GM12878 (cell line): ENCODE results near the gene CLASP1. TPM values are rescaled to one million over a fixed set of nuclear protein-coding genes. Genes with fewer than 3 reads are reported as not detected.

ENCODE experiments used
- ATAC-seq: fragments of 200-7000 bp; cut with Tn5 transposase; 3 replicates; pipeline ENCODE4 v1.9.1; 2020; ENCODE audit warnings: mild to moderate bottlenecking, moderate library complexity
- BruUV-seq: library from RNA; stranded (reverse); fragments of 400-500 nt; replicated peaks from 2 replicates; lab custom pipeline; 2021; lab: Mats Ljungman, UMichigan
- CTCF ChIA-PET: fragments of 300-600 bp; sonication (Branson Sonifier 250); formaldehyde crosslinking; extraction: SDS; loops from one replicate; lab custom pipeline; 2021; ENCODE audit warnings: inconsistent platforms; lab: Yijun Ruan, JAX
- POLR2A ChIA-PET: fragments of 350-600 bp; formaldehyde crosslinking; extraction: SDS; loops from one replicate; lab custom pipeline; 2021; ENCODE audit warnings: inconsistent platforms; lab: Charles Lee
- RAD21 ChIA-PET: fragments of 300-600 bp; sonication (Branson Sonifier 250); formaldehyde crosslinking; loops from one replicate; lab custom pipeline; 2023; ENCODE audit warnings: antibody characterized with exemption; ENCODE audit not compliant: unreplicated experiment; lab: Charles Lee
- SMC1A ChIA-PET: fragments of 300-600 bp; sonication (Branson Sonifier 250); formaldehyde crosslinking; loops from one replicate; lab custom pipeline; 2023; ENCODE audit not compliant: unreplicated experiment, uncharacterized antibody; lab: Charles Lee
- DNase-seq: peaks from one replicate; pipeline ENCODE4 v3.0.0-alpha.2; 2011; ENCODE audit warnings: low read depth, low spot score
- FAIRE-seq: peaks from 3 replicates; lab custom pipeline; 2011; peaks lifted over from hg19 to GRCh38; lab: Jason Lieb, UNC
- H2AFZ ChIP-seq: 2 replicates; pipeline ENCODE4 v1.6.0; 2011; ENCODE audit warnings: low read depth, low read length, control low read depth; ENCODE audit not compliant: control insufficient read depth
- H3K27ac ChIP-seq: 2 replicates; pipeline ENCODE4 v1.5.1; 2011; ENCODE audit warnings: control low read depth; ENCODE audit not compliant: control insufficient read depth, insufficient read depth
- H3K27me3 ChIP-seq, 2 experiments: replicated peaks in 1 of 2; 2 replicates each; pipeline versions ENCODE4 v1.6.0 to v1.6.1; 2011; ENCODE audit warnings: low read length in 1 of 2; ENCODE audit not compliant: control insufficient read depth in 2 of 2, insufficient read depth in 2 of 2
- H3K36me3 ChIP-seq, 2 experiments: 2 replicates each; pipeline ENCODE4 v1.5.1; 2011; ENCODE audit warnings: low read length in 1 of 2; ENCODE audit not compliant: control insufficient read depth in 2 of 2, insufficient read depth in 2 of 2
- H3K4me1 ChIP-seq: 2 replicates; pipeline ENCODE4 v1.6.1; 2011; ENCODE audit warnings: mild to moderate bottlenecking, low read length, moderate library complexity, mixed read lengths; ENCODE audit not compliant: control insufficient read depth, insufficient read depth
- H3K4me2 ChIP-seq: 2 replicates; pipeline ENCODE4 v1.6.0; 2011; ENCODE audit warnings: control low read depth; ENCODE audit not compliant: control insufficient read depth, insufficient read depth
- H3K4me3 ChIP-seq: fragments of 200-600 bp; sonication (generic); 2 replicates; pipeline ENCODE4 v1.5.1; 2016
- H3K79me2 ChIP-seq: 2 replicates; pipeline ENCODE4 v1.6.0; 2011; ENCODE audit warnings: low read length; ENCODE audit not compliant: control insufficient read depth, insufficient read depth
- H3K9ac ChIP-seq: 2 replicates; pipeline ENCODE4 v1.8.0; 2011; ENCODE audit warnings: low read length, control low read depth, mixed read lengths; ENCODE audit not compliant: control insufficient read depth, insufficient read depth
- H3K9me3 ChIP-seq: replicated peaks from 3 replicates; pipeline ENCODE4 v1.5.1; 2011; ENCODE audit warnings: mild to moderate bottlenecking, low read length; ENCODE audit not compliant: control insufficient read depth, insufficient read depth
- H4K20me1 ChIP-seq: 2 replicates; pipeline ENCODE4 v1.6.0; 2011; ENCODE audit not compliant: control insufficient read depth, insufficient read depth
- EED ChIP-seq: sonication (generic); IDR thresholded peaks from 2 replicates; pipeline ENCODE4 v1.6.1; 2016; ENCODE audit warnings: antibody characterized with exemption, low read depth
- MEF2A ChIP-seq: IDR thresholded peaks from 2 replicates; pipeline ENCODE4 v1.6.1; 2011; ENCODE audit warnings: low read depth, mild to moderate bottlenecking, low read length, moderate library complexity; ENCODE audit not compliant: insufficient read depth
- MYB ChIP-seq: fragments of 150-350 bp; IDR thresholded peaks from 2 replicates; pipeline ENCODE4 v1.6.1; 2014; ENCODE audit warnings: mild to moderate bottlenecking, low read depth, low read length, borderline replicate concordance
- NBN ChIP-seq: fragments of 450-650 bp; IDR thresholded peaks from 2 replicates; pipeline ENCODE4 v1.6.1; 2016
- NFIC ChIP-seq: IDR thresholded peaks from 2 replicates; pipeline ENCODE4 v1.6.1; 2012; ENCODE audit warnings: low read depth, mild to moderate bottlenecking, inconsistent platforms, low read length, moderate library complexity
- POLR2A ChIP-seq: IDR thresholded peaks from 2 replicates; pipeline ENCODE4 v1.6.1; 2011; ENCODE audit warnings: low read depth, mild to moderate bottlenecking, low read length
- POLR2AphosphoS5 ChIP-seq: IDR thresholded peaks from 2 replicates; pipeline ENCODE4 v1.6.1; 2011; ENCODE audit warnings: mild to moderate bottlenecking, low read length, inconsistent platforms
- SUZ12 ChIP-seq: fragments of 200-600 bp; sonication (generic); IDR thresholded peaks from one replicate; pipeline ENCODE4 v1.6.1; 2018; ENCODE audit warnings: antibody characterized with exemption, mild to moderate bottlenecking; ENCODE audit not compliant: unreplicated experiment
- TAF1 ChIP-seq: IDR thresholded peaks from 2 replicates; pipeline ENCODE4 v1.6.1; 2011; ENCODE audit warnings: mild to moderate bottlenecking, low read depth, low read length, borderline replicate concordance
- ZBED1 ChIP-seq: IDR thresholded peaks from 2 replicates; pipeline ENCODE4 v1.6.1; 2016; ENCODE audit warnings: borderline replicate concordance
- ZNF384 ChIP-seq: IDR thresholded peaks from 2 replicates; pipeline ENCODE4 v1.6.1; 2012; ENCODE audit warnings: low read depth, mild to moderate bottlenecking, low read length, improper control_type of control experiment, borderline replicate concordance
- WGBS: methylation state at CpG from one replicate; pipeline ENCODE4 v1.1.6; 2016; ENCODE audit warnings: low lambda C conversion rate; ENCODE audit not compliant: insufficient replicate concordance, insufficient coverage; ENCODE audit errors: missing lambda C conversion rate; 5-methylcytosine and 5-hydroxymethylcytosine counted together
- in situ Hi-C: fragments of 300-500 bp; cut with MboI; formaldehyde crosslinking; loops from 9 replicates; pipeline ENCODE4 v1.14.3; 2018; ENCODE audit warnings: mixed read lengths
- intact Hi-C: fragments of 100-400 bp; cut with micrococcal nuclease; formaldehyde crosslinking; loops from one replicate; pipeline ENCODE4 v1.14.2; 2022; ENCODE audit not compliant: unreplicated experiment
- polyA plus RNA-seq, 11 experiments: library from polyadenylated mRNA; depleted of rRNA in 4 of 11; unstranded in 6 of 11; stranded (reverse) in 5 of 11; fragments of >200 nt; fragmentation: Nextera tagmentation in 4 of 11; fragmentation: Illumina TruSeq in 1 of 11; extraction: Ambion mirVana in 4 of 11; extraction: Trizol in 1 of 11; gene quantifications; 1 replicate in 1 of 11; 2 replicates in 10 of 11; pipeline versions ENCODE4 v1.2.1 to v1.2.3, GENCODE V29; 2011 to 2016; ENCODE audit warnings: inconsistent platforms in 2 of 11, missing spikeins in 2 of 11, low read depth in 1 of 11
- total RNA-seq, 4 experiments: library from RNA; depleted of rRNA in 3 of 4; stranded (reverse); fragments of >200 nt in 3 of 4; fragmentation: Illumina TruSeq in 1 of 4; extraction: Trizol in 1 of 4; gene quantifications; 2 replicates each; pipeline versions ENCODE4 v1.2.1 to v1.2.3, GENCODE V29; 2013 to 2021
- TF ChIP-seq, protein P1 (sequence below), 3 experiments: IDR thresholded peaks in 2 of 3; conservative IDR thresholded peaks in 1 of 3; 2 replicates each; pipeline ENCODE4 v1.5.1; 2011; ENCODE audit warnings: low read depth in 3 of 3, low read length in 3 of 3, mild to moderate bottlenecking in 3 of 3, control low read depth in 2 of 3, moderate library complexity in 2 of 3, inconsistent platforms in 1 of 3, mixed read lengths in 1 of 3; ENCODE audit not compliant: control insufficient read depth in 2 of 3, insufficient read depth in 1 of 3; ENCODE audit errors: extremely low read depth in 1 of 3
- TF ChIP-seq, protein P2 (sequence below): IDR thresholded peaks from 2 replicates; pipeline ENCODE4 v1.6.1; 2012; ENCODE audit warnings: mild to moderate bottlenecking, low read depth, low read length
- TF ChIP-seq, protein P3 (sequence below): fragments of 450-650 bp; IDR thresholded peaks from 2 replicates; pipeline ENCODE4 v1.6.1; 2017; ENCODE audit warnings: antibody characterized with exemption, mild to moderate bottlenecking, moderate library complexity
- TF ChIP-seq, protein P4 (sequence below): IDR thresholded peaks from 2 replicates; pipeline ENCODE4 v1.6.1; 2011; ENCODE audit warnings: low read depth, mild to moderate bottlenecking, low read length, moderate library complexity, borderline replicate concordance; ENCODE audit errors: extremely low read depth

The CLASP1 gene
- total and polyA plus RNA-seq, 10 of the 15 experiments (the other 5 are each of a cell fraction or from before 2014, with no cell fraction given): 1.4 to 62.4 (median 32.9) TPM

DNA sequence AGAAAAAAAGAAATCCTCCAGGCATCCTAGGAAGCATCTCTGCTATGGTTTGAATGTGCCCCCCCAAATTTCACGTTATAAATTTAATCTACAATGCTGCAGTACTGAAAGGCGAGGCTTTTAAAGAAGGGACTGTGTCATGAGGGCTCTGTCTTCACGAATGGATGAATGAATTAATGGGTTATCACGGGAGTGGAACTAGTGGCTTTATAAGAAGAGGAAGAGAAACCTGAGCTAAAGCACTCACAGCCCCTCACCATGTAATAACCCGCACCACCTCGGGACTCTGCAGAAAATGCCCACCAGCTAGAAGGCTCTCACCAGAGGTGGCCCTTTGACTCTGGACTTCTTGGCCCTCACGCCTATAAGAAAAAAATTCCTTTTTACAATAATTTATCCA, 90.9 kb downstream of the CLASP1 start (continued):
- TF ChIP-seq, protein P1, sequence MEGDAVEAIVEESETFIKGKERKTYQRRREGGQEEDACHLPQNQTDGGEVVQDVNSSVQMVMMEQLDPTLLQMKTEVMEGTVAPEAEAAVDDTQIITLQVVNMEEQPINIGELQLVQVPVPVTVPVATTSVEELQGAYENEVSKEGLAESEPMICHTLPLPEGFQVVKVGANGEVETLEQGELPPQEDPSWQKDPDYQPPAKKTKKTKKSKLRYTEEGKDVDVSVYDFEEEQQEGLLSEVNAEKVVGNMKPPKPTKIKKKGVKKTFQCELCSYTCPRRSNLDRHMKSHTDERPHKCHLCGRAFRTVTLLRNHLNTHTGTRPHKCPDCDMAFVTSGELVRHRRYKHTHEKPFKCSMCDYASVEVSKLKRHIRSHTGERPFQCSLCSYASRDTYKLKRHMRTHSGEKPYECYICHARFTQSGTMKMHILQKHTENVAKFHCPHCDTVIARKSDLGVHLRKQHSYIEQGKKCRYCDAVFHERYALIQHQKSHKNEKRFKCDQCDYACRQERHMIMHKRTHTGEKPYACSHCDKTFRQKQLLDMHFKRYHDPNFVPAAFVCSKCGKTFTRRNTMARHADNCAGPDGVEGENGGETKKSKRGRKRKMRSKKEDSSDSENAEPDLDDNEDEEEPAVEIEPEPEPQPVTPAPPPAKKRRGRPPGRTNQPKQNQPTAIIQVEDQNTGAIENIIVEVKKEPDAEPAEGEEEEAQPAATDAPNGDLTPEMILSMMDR (IDR thresholded peaks at IDR 0.05 in 2 of 3, conservative IDR thresholded peaks at IDR 0.05 in 1 of 3; ENCODE audit: control insufficient read depth in 2 of 3, extremely low read depth in 1 of 3, insufficient read depth in 1 of 3, low read depth in 3 of 3, low read length in 3 of 3): no peak
- TF ChIP-seq POLR2A: no peak
- TF ChIP-seq, protein P2, sequence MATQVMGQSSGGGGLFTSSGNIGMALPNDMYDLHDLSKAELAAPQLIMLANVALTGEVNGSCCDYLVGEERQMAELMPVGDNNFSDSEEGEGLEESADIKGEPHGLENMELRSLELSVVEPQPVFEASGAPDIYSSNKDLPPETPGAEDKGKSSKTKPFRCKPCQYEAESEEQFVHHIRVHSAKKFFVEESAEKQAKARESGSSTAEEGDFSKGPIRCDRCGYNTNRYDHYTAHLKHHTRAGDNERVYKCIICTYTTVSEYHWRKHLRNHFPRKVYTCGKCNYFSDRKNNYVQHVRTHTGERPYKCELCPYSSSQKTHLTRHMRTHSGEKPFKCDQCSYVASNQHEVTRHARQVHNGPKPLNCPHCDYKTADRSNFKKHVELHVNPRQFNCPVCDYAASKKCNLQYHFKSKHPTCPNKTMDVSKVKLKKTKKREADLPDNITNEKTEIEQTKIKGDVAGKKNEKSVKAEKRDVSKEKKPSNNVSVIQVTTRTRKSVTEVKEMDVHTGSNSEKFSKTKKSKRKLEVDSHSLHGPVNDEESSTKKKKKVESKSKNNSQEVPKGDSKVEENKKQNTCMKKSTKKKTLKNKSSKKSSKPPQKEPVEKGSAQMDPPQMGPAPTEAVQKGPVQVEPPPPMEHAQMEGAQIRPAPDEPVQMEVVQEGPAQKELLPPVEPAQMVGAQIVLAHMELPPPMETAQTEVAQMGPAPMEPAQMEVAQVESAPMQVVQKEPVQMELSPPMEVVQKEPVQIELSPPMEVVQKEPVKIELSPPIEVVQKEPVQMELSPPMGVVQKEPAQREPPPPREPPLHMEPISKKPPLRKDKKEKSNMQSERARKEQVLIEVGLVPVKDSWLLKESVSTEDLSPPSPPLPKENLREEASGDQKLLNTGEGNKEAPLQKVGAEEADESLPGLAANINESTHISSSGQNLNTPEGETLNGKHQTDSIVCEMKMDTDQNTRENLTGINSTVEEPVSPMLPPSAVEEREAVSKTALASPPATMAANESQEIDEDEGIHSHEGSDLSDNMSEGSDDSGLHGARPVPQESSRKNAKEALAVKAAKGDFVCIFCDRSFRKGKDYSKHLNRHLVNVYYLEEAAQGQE: no peak
- TF ChIP-seq MEF2A: no peak
- TF ChIP-seq NBN: no peak

DNA sequence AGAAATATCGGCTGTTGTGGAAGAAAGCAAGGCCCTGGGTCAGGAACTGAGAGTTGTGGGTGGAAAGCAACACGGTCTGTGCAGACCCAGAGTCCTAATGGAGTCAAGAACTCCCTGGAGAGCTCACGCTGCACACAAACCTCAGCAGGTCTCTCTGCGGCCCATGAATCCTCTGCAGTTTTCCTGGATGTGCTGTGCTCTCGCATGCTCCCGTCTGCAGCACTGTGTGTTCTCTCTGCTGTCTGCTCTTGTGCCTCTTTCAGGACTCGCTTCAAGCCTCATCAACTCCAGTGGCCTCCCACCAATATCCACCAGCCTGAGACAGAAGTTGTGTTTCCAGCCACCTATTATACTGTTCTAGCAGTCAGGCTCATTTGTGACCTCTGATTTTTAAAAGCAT, 94.3 kb downstream of the CLASP1 start:
- Histone ChIP-seq H3K27ac (no peak overlapping the region), H3K9me3 (peaks cover 8% of the 10 kb centered on the region), H2AFZ (no peak overlapping the region), H3K4me2 (no peak overlapping the region), H3K36me3 (no peaks in the 10 kb centered on the region; a peak in 1 of 4 replicates), H4K20me1 (no peaks in the 10 kb centered on the region), H3K4me3 (no peak overlapping the region), H3K9ac (no peak overlapping the region), H3K79me2 (peaks cover 62% of the 10 kb centered on the region), H3K4me1 (peaks cover 17% of the 10 kb centered on the region), H3K27me3 (no peaks in the 10 kb centered on the region)
- intact Hi-C loops (no loop called here), in situ Hi-C loops (no loop called here)
- SMC1A ChIA-PET: interaction anchor here (1.4 kb wide), 1 partner anchor 11 kb away, joined by 4 read pairs; no protein-coding TSS in a partner anchor
- 90% methylated on average over 7 of the region's 7 CpGs for WGBS
- RAD21 ChIA-PET: interaction anchor here (0.6 kb wide), 1 partner anchor 24 kb away, joined by 3 read pairs; the partner anchor contains the start of gene RNU4ATAC
- CTCF ChIA-PET: no interaction called here
- ATAC-seq: peak; percentile 9; the same call in 2 of the 3 replicates
- POLR2A ChIA-PET: no interaction called here
- DNase-seq: no peak
- BruUV-seq: no TSS peak
- FAIRE-seq: no peak
- TF ChIP-seq NFIC (no peak), TAF1 (no peak), POLR2AphosphoS5 (no peak), SUZ12 (no peak), ZNF384 (no peak), ZBED1 (no peak), MYB (no peak), EED (no peak)
- TF ChIP-seq, protein P3, sequence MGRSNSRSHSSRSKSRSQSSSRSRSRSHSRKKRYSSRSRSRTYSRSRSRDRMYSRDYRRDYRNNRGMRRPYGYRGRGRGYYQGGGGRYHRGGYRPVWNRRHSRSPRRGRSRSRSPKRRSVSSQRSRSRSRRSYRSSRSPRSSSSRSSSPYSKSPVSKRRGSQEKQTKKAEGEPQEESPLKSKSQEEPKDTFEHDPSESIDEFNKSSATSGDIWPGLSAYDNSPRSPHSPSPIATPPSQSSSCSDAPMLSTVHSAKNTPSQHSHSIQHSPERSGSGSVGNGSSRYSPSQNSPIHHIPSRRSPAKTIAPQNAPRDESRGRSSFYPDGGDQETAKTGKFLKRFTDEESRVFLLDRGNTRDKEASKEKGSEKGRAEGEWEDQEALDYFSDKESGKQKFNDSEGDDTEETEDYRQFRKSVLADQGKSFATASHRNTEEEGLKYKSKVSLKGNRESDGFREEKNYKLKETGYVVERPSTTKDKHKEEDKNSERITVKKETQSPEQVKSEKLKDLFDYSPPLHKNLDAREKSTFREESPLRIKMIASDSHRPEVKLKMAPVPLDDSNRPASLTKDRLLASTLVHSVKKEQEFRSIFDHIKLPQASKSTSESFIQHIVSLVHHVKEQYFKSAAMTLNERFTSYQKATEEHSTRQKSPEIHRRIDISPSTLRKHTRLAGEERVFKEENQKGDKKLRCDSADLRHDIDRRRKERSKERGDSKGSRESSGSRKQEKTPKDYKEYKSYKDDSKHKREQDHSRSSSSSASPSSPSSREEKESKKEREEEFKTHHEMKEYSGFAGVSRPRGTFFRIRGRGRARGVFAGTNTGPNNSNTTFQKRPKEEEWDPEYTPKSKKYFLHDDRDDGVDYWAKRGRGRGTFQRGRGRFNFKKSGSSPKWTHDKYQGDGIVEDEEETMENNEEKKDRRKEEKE: no peak
- TF ChIP-seq, protein P4, sequence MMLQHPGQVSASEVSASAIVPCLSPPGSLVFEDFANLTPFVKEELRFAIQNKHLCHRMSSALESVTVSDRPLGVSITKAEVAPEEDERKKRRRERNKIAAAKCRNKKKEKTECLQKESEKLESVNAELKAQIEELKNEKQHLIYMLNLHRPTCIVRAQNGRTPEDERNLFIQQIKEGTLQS: no peak
